SK-N-SH (cell line): ENCODE results near the gene MN1.

Source experiments
- CTCF ChIP-seq: fragments of 200-600 bp; sonication (generic); IDR thresholded peaks from 2 replicates; pipeline ENCODE4 v1.6.1; 2017; ENCODE audit warnings: antibody characterized with exemption, mild to moderate bottlenecking, moderate library complexity
- ELF1 ChIP-seq: IDR thresholded peaks from 2 replicates; pipeline ENCODE4 v1.4.0; 2012
- EP300 ChIP-seq, 2 experiments: IDR thresholded peaks; 2 replicates each; pipeline versions ENCODE4 v1.4.0 to v1.6.1; 2012; ENCODE audit warnings: borderline replicate concordance in 1 of 2, low read depth in 1 of 2, low read length in 1 of 2
- EZH2phosphoT487 ChIP-seq: fragments of 200-600 bp; sonication (generic); IDR thresholded peaks from 2 replicates; pipeline ENCODE4 v1.6.1; 2017; ENCODE audit warnings: low read depth, mixed run types, mild to moderate bottlenecking, antibody characterized with exemption, moderate library complexity, borderline replicate concordance
- NRF1 ChIP-seq: IDR thresholded peaks from 2 replicates; pipeline ENCODE4 v1.6.1; 2012; ENCODE audit warnings: low read depth, mild to moderate bottlenecking, low read length
- POLR2AphosphoS5 ChIP-seq: IDR thresholded peaks from 2 replicates; pipeline ENCODE4 v1.6.1; 2012; ENCODE audit warnings: low read depth, low read length
- USF2 ChIP-seq: fragments of 150-350 bp; IDR thresholded peaks from 2 replicates; pipeline ENCODE4 v1.6.1; 2017; ENCODE audit warnings: antibody characterized with exemption, low read length, low read depth, borderline replicate concordance
- YY1 ChIP-seq: IDR thresholded peaks from 2 replicates; pipeline ENCODE4 v1.4.0; 2012; ENCODE audit warnings: low read depth, mild to moderate bottlenecking
- TF ChIP-seq, protein P1 (sequence below): IDR thresholded peaks from 2 replicates; pipeline ENCODE4 v1.4.0; 2012; ENCODE audit warnings: low read depth

- no peak for TF ChIP-seq YY1
- no peak for TF ChIP-seq CTCF
- TF ChIP-seq USF2, result no peak
- no peak for TF ChIP-seq POLR2AphosphoS5
- TF ChIP-seq ELF1, result no peak
- no peak for TF ChIP-seq EZH2phosphoT487
- TF ChIP-seq, protein P1, sequence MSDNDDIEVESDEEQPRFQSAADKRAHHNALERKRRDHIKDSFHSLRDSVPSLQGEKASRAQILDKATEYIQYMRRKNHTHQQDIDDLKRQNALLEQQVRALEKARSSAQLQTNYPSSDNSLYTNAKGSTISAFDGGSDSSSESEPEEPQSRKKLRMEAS, result no peak
- no peak for TF ChIP-seq EP300 (IDR thresholded peaks at IDR 0.05; ENCODE audit: borderline replicate concordance in 1 of 2, low read depth in 1 of 2, low read length in 1 of 2)
- TF ChIP-seq NRF1, result no peak
Observed at GRCh38 chr22:27845644-27846043, 44.1 kb upstream of the MN1 start.
